IPS-NIHi7 (cell line): Measurements from ENCODE around the gene CDH4.
A peak's percentile ranks its signal among the peaks of the same experiment; 100 is the strongest.

Experiments
- DNase-seq: peaks from one replicate; pipeline ENCODE4 v3.0.0; 2012; ENCODE audit warnings: mixed read lengths; ENCODE audit errors: extremely low spot score

CDH4 gene

DNA sequence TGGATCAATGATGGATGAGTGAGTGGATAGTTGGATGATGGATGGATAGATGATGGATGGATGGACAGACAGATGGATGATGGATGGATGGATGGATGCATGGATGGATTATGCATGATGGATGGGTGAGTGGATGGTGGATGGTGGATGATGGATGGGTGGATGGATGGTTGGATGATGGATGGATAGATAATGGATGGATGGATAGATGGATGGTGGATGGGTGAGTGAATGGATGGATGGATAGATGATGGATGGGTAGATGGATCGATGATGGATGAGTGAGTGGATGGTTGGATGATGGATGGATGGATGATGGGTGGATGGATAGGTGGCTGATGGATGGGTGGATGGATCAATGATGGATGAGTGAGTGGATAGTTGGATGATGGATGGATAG lies 637.6 kb downstream of the CDH4 start:
- DNase-seq: no peak

DNA sequence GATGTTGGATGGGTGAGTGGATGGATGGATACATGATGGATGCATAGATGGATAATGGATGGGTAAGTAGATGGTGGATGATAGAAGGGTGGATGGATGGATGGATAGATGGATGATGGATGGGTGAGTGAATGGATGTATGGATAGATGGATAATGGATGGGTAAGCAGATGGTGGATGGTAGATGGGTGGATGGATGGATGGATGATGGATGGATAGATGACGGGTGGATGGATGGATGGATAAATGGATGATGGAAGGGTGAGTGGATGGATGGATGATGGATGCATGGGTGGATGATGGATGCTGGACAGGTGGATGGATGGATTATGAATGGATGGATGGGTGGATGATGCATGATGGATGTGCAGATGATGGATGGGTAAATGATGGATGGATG lies 638.1 kb downstream of the CDH4 start:
- DNase-seq: no peak

DNA sequence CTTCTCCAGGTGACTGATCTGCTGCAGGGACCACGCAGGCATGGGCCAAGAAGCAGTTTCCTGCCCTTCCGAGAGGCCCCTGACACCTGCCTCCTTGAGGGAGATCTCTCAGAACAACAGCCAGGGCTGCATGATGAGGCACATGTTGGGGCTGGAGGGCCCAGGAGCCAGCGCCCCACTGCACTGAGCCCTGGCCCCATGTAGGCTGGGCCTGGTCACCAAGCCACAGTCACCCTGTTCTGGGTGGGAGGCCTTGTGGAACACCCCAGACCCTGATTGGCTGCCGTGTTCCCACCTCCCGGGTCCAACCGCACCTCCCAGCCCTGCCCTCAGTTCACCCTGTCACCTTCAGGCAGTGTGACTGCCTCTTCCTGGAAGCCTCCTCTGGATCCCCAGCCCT lies 639.4 kb downstream of the CDH4 start:
- DNase-seq: no peak

DNA sequence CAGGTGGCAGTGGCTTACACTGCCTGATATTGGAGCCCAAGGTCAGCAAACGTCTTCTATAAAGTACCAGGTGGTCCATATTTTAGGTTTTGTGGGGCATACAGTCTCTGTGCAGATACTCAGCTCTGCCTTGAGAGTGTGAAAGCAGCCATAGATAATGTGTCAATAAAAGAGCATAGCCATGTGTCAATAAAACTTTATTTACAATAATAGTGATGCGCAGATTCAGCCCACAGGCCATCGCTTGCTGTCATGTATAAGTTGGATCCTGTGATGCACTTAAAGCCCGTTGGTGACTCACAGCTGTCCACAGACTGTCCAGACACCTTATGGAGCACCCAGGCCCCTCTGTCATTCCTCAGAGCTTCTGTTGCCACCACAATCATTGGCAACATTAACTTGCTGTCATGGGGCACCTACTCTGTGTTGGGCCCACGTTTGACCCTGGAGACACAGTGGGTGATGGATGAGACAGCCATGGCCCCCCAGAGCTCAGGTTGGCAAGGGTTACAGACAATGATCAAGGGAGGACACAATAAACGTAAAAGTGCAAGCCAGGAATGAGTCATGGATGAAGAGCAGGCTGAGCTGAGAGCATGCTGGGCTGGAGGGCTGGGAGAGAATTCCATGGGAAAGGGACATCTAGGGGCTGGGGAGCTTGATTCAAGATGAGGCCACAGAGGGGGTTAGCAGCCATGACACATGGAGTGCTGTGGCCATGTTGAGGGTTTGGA lies 640.0 kb downstream of the CDH4 start:
- DNase-seq: no peak

DNA sequence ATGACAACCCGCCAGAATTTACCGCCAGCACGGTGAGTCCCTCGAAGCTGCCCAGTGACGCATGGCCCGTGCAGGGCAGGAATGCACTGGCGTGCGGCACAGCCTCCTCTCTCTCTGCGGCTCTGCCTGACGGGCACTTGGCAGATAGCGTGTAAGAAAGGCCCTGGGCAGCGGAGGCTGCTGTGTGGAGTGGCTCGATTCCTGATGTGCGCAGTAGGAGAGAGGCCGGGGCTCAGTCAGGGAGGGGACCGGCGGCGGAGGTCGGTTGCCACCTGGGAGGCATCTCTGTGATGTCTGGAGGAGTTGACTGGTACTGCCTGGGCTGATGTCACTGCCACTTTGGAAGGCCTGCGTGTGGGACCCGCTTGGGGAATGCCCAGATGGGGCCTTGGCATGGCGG lies 643.0 kb downstream of the CDH4 start:
- DNase-seq: no peak

DNA sequence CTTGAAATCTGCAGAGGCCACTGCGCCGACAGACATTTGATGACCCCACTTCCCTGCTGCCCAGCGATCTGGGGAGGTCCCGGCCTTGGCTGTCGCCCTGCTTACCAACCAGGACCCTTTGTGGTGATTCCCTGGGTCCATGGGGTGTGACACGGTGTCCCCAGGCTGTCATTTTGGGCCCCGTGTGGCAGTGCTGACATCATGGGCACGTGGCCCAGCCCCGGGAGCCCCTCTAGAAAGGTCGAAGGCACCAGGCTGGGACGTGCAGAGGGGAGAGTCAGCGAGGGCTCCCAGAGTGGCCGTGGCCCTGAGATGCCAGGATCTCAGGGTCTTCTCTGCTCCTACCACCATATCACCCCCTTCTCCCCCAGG lies 643.6 kb downstream of the CDH4 start:
- no peak for DNase-seq

DNA sequence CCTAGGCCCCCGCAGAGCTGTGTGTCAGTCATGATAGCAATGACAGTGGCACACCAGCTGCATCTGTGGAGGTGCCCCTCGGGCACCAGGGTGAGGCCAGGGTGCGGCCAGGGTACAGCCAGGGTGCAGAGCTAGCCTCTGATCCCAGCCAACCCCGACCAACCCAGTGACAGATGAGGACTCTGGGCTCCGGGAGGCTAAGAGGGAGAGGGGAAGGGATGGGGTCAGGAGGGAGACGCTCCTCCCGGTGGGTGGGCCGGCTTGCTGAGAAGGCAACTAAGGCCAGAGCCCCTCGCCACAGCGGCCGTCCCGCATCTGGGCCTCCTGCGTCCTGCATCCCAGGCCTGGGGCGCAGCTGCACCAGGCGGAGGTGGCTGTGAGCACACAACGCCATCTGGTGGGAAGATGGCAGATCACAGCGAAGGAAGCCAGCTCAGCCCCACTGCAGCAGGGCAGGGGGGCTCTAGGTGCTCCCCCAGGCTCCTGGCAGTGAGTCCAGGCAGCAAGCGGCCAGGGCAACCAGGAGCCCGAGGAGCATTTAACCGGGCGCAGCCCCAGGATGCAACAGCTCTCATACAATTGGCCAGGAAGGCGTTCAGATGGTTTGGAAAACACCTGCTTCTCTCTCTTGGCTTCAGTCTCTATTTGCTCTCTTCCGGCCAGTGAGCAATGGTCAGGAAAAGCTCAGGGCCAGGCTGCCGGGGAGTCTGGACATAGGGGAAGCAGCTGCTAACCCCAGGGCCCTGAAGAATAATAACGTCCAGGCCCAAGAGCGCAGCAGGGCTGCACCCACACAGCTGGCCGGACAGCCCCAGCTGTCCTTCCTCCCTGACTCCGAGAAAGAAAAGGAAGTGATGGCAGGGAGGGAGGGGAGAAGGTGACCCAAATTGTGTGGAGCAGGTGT lies 644.2 kb downstream of the CDH4 start:
- DNase-seq: peak; percentile 92

DNA sequence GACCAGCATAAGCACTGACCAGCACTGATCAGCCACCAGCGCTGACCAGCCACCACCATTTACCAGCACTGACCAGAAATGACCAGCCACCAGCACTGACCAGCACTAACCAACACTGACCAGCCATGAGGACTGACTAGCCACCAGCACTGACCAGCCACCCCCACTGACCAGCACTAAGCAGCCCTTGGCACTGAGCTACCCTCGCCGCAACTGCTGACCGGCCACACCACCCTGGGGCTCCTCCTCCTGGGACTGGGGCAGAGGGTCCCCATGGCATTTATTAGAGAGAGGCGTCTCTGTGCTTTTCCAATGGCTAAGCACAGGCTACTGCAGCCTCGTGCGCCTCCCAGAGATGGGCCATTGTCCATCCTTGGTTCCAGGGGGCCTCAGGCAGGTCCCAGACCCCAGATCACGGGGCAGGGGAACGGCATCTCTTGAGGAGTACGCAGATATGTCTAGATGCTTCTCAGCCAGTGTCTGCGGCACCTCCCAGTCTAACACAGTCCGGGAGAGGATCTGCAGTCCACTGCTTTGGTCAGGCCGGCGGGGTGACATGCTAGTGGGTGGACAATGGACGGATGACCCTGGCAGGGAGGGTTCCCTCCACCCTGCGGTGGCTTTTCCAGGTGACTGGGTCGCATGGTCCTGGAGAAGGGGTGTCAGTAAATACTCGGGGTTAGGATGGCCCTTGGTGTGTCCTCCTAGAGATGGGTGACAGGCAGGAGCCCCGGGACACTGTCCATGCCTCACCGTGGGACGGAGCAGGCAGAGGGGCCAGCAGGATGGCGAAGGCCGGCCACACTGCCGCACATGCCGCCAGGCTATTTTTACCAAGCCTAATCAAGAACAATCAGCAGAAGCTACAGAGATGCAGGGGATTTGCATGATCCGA lies 645.6 kb downstream of the CDH4 start:
- DNase-seq: no peak

DNA sequence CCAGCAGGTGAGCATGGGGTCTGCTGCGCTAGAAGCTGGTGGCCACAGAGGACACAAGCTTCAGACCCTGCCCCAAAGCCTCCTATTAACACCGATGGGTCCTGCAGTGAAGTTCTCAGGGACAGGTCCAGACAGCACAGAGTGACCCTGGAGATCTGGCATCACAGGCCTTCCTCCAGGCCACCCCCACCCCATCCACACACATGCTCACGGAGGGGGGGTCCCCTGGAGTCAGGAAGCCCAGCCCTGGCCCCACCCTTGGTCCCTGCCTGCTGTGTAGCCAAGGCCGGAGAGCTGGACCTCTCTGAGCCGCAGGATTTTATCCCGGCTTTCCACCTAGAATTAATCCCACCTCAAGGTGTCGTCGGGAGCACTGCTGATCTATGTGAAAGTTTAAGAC lies 646.3 kb downstream of the CDH4 start:
- no peak for DNase-seq

DNA sequence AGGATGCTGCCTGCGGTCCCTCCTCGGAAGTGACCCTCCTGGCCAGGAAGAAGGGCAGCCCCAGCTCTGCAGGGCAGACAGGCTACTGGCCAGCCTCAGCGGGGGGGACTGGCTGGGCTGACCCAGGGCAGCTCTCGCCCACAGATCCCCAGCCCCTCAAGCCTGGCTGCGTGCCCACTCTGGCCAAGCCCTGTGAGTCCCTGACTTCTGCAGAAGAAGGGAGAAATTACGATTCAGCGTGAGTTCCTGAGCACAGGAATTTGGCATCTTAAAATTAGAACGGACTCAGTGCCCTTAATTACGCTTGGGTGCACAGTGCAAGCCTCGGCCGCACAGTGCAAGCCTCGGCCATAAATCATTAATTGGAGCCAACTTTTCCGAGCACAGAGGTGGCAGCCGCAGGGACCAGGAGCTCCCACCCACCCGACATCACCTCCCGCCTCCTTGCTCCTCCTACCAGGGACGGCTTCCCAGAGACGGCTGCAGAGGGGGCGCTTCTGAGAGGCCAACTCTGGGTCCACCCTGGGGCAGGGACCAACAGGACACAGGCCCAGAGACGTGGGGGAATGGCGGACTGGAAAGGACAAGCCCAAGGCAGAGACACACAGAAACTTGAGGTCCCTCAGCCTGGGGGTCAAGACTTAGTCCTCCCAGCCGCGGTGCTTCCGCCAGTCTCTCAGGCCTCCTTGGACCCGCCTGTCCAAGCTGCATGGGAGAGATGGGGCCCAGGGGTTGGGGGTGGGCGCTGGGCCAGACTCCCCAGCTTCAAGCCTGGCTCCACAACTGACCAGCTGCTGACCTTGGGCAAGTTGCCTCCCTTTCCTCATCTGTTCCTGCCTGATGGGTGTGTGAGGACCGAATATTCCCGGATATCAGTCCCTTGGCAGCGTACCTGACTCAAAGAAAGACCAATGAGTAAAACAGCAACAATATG lies 648.2 kb downstream of the CDH4 start:
- no peak for DNase-seq

DNA sequence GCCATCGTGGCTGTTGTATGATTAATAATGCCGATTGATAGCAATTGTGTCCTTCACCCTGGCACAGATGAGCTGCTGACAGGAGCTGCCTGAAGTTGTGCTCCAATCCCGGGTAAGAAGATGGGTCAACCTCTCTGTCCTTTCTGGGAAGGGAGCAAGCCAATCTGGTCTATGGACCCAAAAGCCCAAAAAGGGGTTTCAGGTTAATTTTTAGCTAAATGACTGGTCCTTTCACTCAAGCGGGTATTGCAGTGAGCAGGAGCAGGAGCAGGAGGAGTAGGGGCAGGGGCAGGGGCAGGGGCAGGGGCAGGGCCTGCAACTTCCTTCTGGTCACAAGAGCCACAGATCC lies 648.9 kb downstream of the CDH4 start:
- DNase-seq: no peak

DNA sequence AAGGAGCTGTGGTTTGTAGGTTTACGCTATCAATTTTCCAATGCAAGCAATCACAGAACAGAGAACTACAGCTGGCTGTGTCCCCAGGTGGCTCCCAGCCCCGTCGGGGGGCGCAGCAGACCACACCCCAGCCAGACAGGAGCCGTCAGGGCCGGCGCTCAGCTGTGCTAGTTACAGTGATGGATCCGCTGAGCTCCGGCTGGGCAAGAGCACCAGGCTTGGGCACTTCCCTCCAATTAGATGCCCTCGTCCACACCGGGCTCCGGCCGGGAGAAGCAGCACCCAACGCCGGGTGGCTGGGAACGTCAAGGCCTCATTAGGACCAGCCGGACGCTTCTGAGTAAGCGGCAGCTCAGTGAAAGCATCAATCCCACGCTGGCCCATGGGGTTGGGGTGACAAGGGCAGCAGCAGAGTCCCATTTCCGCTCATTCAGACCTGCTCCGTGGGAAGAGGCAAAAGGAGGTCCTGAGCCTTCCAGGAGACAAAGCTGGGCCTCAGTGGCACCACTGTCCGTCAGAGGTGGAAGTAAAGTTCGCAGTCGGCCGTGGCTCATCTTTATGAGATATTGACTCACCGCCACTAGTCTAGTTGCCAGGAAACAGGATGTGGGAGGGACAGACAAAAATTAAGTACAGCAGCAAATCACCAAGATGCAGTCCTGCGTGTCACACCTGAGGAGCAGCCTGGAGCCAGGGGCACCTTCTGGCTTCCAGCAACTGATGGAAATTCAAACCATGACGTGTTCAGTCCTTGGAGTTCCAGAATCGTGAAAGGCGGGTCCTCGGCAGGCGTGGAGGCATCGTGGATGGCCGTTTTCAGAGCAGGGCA lies 649.5 kb downstream of the CDH4 start:
- no peak for DNase-seq

DNA sequence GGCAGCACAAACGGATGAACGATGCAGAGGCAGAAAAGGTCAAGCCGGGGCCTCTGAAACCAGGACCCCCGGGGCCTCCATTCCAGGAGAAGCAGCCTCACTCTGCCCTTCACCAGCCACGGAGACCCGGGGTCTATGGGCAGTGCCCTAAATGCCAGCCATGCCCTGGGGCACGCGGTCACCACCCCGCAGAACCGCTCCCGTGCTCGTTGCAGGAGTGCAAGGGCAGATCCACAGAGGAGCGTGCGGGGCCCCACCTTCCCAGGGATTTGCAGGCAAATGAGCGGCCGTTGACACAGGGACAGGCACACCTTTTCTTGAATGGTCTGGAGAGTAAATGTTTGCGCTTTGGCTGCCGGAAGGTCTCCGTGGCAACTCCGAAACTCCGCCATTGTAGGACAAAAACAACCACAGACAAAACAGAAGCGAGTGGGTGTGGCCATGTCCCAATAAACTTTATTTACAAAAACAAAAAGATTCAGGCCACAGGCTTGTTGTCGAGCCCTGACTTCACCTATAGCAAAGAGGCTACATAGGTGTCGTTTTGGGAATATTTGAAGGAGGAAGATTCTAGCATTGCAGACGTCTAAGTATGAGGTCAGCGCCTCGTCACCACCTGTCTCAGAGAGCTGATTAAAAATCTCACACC lies 650.3 kb downstream of the CDH4 start:
- no peak for DNase-seq

DNA sequence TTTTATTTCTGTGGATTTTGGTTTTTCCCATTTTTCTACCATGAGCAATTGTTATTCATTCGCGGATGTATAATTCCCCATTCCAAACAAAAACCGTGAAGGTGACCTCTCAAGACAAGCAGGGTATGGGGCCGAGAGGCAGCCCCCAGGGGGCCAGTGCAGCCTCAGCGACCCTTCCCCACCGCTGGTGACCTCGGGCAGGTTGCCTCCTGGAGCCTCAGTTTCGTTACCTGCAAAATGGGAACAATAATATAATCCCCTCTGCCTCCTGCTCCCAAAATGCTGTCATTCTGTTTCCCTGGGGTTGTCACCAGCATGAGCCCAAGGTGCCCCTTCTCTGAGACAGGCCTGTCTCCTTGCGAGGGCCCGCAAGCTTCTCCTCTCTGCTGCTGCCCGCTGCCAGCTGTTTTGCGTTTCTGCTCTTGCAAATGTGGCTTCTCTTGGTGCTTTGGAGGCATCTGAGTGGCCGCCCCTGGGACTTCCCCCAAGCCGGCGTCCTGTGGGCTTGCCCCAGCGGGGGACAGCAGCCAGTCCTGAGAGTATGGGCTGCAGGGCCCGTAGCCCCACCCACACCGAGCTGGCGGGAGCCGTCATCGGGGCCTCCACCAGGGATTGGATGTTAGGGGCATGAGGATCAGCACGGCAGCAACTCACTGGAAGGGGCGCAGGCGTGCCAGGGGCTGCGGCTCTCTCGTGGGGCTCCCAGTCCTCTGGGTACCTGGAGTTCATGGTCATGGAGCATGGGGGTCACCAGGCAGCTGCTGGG lies 651.7 kb downstream of the CDH4 start:
- peak; percentile 44 for DNase-seq

DNA sequence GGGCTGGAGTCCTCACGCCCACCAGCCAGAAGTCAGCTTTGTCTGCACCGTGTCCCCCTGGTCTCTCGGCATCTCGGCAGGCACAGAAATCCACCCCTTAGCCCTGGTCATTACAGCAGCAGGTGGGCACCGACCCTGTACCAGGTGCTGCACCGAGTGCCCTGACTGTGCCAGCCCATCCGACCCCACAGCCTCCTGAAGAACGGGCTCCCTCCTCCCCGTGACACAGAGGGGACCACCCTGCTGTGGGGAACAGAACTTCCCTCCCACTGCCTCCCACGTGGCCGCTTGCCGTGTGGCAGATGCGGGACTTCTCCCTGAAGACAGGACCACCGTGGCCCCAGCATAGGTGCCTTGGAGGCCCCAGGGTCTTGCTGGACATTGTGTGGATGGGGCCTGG lies 652.4 kb downstream of the CDH4 start:
- DNase-seq: no peak

DNA sequence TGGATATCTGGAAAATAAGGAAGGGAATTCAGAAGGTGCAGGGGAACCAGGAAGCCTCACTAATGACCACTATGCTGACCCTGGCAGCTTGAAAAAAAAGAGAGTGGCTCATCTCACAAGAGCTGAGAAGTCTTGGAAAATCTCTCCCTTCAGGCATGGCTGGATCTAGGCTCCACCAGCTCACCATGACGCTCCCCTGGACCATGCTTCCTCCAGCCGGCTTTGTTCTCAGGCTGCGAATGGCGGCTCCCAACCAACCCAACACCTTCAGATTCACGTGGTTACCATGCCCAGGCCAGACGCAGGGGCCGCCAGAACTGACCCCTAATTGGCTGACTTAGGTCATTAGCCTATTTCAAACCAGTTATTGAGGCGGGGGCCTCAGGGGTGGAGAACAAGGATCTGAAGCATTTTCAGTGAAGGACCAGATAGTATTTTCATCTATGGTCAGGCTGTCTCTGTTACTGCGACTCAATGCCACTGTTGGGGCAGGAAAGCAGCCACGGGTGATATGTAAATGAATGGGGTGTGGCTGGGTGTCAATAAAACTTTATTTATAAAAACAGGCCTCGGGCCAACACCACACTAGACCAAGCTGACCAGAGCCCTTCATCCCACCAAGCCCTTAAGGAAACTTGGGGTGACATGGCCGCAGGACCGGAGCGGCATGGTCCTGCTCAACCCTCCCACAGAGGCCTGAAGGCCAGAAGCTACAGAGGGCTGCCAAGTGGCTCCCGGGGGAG lies 653.9 kb downstream of the CDH4 start:
- DNase-seq: no peak

DNA sequence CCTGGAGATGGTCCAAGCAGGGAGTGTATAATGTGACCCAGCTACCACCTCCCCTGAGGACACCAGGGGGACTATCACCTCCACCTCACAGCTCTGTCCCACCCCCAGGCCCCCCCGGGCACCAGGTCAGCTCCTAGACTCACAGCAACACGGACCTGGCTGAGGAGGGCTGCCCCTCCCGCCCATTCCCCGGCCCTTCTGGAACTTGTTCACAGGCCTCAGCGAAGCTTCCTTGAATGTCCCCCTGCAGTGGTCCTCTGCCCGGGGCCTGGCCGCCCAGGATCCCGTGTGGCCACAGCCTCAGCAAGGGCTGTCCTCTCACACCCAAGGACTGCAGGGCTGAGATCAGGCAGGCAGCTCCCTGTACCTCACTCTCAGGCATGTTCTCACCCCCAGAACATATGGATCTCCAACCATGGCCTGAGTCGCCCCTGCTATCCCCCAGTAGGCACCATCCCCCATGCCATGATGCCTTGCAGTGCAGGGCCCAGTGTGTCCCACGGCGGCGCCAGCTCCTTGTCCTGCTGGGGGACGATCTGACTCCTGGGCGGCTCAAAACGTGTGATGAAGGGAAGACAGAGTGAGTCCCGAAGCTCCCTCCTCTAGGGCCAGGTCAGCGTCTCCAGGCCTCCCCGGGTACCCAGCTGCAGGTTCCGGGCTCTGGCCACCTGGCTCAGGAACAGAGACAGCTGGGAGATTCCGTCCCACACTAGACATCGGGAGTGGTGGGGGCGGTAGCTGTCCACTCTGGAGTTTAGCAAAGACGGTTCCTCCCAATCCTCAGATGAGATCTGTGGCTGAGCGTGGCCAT lies 655.2 kb downstream of the CDH4 start:
- DNase-seq: no peak
